RPMI7951 (cell line): ENCODE data around the gene CYP3A5. TPM values are rescaled to one million over a fixed set of nuclear protein-coding genes. Genes with fewer than 3 reads are reported as not detected.
"Not testable (repeated sequence)": the region's sequence is repeated elsewhere in the genome, so short reads cannot be mapped to it uniquely, and the experiment has no call there.

ENCODE experiments used
- DNase-seq: peaks from one replicate; pipeline ENCODE4 v3.0.0-alpha.2; 2012; ENCODE audit warnings: low read depth
- total RNA-seq: library from RNA; depleted of rRNA; stranded (reverse); fragments of >200 nt; shearing (Covaris generic); gene quantifications from 2 replicates; pipeline ENCODE4 v1.2.3, GENCODE V29; 2014

The CYP3A5 gene
- total RNA-seq, 1 experiment from 2014 or later: 0.24 TPM

DNA sequence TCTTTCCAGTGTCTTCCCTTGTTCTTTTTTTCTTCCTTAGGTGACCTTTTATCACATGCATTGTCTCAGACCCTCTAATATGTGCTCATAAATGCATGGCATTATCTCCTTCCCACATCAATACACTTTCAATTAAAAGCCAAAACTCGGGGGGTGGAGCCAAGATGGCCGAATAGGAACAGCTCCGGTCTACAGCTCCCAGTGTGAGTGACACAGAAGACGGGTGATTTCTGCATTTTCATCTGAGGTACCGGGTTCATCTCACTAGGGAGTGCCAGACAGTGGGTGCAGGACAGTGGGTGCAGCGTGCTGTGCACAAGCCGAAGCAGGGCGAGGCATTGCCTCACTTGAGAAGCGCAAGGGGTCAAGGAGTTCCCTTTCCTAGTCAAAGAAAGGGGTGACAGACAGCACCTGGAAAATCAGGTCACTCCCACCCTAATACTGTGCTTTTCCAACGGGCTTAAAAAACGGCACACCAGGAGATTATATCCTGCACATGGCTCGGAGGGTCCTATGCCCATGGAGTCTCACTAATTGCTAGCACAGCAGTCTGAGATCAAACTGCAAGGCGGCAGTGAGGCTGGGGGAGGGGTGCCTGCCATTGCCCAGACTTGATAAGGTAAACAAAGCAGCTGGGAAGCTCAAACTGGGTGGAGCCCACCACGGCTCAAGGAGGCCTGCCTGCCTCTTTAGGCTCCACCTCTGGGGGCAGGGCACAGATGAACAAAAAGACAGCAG is 6.2 kb upstream of the CYP3A5 start:
- not testable (repeated sequence) for DNase-seq

DNA sequence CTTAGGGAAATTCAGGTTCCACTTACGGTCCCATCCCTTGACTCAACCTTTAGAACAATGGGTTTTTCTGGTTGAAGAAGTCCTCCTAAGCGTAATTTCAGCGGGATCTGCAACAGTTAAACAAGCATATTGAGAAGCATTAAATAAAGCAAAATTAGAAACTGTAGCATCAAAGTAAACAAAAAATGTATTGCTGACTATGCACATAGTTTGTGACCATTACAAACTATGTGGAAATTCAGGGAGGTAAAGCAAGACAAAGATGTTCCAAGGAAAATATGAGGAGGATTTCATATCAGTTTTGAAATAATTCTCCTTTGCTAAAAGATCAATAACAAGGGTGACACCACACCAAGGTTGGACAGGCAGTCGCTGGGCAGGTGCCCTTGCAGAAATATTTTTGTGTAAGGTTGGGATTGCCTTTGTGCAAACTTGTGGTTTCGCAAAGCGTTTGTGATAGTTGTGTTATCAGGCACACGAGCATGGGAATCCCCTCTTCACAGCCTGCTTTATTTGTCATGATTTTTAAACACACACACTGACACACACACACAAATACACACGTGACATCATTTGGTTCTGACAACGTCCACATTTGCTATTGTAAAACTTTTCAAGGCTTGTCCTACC is 5.4 kb upstream of the CYP3A5 start:
- no peak for DNase-seq

DNA sequence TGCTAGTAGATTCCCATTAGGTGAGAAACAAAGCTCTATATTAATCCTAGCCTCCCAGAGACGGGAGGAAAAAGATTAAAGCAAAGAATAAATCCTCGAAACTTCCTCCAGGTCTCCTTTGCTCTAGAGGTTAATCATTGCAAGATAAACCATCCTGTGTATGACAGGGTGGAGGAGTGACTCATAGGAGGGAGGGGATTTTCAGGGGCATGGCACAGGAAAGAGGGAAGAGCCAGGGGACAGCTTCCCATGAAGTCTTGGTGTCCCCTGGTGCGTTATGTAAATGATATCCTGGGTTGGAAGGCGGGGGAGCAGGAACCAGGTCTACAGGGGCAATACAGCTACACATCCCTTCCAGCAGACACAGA is 780 bp downstream of the CYP3A5 start:
- DNase-seq: peak; percentile 64

DNA sequence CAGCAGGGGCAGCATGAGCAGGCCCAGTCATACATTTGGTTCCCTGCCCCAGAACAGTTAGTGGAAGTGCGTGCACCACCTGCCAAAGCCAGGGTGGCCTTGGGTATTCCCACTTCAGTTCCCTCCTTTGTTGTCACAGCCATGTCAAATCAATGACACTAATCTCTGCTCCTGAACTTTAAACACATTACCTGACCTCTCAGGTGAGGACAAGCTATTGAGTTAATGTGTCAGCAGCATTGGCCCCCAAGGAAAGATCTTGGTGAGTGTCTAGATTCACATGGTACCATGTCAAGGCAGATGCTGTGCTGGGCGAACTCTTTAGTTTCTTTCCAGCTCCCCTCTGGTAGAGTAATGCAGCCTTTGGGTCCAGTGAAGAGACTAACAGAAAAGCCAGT is 2.1 kb downstream of the CYP3A5 start:
- no peak for DNase-seq

DNA sequence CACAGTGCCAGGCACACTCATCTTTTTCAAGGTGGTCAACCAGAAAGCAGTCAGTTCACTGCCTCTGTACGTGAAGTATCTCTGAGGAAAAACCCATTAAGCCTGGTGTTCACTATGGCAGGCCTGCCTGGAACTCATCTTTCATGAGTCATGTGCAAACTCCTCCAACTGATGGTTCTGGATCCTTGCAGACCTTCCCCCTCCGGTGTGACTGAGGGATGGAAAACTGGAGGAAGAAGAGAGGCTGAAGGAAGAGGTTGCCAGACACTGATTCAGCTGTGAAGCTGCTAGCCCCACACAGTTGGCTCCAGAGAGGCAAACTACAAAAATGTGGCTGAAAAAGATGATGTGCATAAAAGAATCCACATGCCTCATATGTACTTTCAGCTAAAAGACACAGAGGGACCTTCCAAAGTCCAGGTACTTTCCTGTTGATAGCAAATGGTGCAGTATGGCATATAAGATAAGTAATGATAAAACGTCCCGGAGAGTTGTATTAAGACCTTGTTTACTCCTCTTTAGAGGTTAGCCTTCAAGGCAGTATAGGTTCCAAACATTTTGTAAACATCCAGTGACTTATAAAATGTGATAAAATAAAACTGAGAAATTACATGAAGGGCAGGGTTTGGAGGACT is 2.7 kb downstream of the CYP3A5 start:
- no peak for DNase-seq

DNA sequence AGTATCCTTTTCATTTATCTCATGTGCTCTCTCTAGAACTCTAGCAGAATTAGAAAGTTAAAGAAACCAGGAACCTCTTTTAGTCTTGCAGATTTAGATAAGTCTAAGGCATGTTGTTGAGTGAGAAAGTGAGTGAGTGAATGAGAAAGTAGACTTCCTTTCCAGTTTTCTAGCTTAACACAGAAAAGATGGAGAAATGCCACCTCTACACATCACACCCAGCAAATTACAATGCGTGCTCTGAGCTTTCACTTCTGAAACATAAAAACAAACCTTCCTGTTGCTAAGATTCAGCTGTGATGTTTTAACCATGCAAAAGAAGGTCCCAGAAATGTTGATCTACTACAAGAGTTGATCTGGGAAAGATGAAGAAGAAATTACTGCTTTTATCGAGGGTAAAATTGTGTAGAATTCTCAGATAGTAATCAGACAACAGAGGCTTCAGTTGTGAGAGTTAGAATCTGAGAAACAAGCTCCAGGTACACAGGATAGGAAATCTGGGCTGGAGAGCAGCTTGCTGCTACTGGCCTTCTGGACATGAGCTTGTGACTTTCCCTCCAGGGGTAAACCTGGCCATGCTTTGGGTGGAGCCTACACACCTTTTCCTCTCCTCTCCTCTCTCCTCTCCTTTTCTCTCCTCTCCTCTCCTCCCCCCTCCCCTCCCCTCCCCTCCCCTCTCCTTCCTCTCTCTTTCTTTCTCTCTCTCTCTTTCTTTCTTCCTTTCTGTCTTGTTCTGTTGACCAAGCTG is 4.6 kb downstream of the CYP3A5 start:
- DNase-seq: no peak

DNA sequence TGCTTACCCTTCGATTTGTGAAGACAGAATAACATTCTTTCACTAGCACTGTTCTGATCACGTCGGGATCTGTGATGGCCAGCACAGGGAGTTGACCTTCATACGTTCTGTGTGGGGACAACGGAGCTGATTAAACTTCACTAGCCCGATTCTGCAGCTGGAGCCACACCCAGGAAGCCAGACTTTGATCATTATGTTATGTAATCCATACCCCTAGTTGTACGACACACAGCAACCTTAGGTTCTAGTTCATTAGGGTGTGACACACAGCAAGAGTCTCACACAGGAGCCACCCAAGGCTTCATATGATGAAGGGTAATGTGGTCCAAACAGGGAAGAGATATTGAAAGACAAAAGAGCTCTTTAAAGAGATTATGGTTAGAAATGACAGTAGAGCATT is 7.2 kb downstream of the CYP3A5 start:
- no peak for DNase-seq

DNA sequence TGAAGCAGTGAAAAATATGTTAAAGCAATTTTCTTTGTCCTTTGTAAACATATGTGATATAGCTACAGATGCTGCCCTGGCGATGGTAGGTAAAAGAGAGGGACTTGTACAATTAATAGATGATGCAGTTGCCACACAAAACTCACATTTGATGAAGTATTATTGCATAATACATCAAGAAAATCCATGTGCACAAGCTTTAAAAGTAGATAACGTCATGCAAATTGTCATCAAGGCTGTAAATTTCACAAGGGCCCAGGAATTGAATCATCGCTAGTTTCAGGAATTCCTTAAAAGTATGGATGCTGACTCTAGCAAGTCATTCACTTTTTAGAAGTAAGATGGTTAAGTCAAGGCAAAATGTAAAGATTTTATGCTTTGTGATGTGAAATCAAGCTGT is 10.0 kb downstream of the CYP3A5 start:
- no peak for DNase-seq

DNA sequence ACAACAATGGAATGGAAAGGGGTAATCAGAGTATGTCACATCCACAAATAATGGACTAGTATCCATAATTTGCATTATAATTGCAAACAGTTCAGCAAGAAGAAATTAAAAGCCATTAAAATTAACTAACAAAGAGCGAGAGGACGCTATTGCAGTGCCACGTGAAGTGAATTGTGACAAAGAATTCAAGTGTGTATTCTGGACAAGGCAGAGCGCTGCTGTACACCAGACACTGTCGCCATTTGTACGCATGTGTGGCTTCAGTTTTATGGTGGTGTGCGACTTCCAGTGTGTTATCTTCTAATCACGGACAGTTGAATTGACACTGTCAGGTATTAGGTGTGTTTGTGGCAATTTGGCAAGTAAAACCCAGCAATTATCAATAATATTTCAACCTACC is 11.3 kb downstream of the CYP3A5 start:
- DNase-seq: no peak

DNA sequence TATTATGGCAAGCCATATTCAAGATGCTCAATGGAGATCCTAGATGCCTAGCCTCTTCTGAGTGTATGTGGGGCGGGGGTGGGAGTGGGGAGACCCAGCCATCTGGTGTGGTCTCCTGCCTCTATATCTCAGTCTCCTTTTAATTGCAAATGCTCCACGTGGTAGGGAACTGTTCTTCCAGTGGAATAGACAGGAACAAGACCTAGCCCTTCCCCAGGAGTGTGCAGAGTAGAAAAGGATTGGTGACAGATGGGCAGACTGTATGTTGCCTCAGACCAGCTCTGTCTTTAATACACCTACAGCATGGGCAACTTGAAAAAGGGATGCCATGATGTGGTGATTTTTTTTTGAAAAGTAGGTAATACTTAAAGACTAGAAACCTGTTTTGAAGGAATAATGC is 12.6 kb downstream of the CYP3A5 start:
- DNase-seq: no peak

DNA sequence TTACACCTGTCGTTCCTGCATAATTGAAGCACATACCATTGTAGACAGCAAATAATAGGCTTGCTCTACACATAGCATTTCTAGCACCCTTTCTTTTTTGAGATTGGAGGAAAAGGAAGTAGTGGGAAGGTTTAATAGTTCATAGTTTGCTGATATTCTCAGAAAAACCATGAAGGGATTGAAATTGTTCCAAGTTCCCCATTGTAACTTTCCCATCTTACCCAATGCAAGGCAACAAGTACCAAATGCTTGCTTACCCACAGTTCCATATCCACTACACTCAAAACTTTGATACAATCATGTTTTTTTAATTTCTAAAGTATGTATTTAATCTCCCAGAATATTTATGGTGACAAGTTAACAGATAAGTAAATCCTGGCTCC is 13.8 kb downstream of the CYP3A5 start:
- no peak for DNase-seq

DNA sequence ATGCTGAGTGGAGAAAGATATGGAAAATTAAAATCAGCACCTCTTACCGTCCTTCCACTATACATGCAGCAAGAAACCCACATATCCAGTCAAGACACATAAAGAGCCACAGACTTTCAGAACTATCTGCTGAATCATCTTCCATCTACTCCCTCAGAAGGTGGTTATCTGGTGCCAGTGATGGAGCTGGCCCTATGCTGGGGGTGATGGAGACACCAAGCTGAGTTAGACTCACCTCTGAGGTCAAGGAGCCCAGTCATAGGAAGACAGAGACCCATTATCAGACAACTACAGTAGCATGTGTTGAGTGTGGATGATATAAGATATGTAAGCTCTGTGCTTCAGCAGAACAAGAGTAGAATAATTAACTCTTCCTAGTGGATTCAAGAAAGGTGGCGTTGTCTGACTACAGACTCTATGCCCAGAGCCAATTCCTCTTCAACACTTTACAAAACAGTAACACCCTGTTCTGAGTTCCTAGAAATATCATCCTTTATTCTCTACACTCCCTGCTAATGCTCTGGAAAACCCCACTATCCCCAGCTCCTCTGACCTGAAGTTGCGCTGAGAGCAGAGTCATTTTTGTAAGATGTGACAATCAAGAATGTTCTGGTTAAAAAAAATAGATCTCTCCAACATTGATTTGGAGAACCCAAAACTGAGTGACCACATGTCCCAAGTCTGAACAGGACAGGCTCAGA is 14.3 kb downstream of the CYP3A5 start:
- DNase-seq: no peak

DNA sequence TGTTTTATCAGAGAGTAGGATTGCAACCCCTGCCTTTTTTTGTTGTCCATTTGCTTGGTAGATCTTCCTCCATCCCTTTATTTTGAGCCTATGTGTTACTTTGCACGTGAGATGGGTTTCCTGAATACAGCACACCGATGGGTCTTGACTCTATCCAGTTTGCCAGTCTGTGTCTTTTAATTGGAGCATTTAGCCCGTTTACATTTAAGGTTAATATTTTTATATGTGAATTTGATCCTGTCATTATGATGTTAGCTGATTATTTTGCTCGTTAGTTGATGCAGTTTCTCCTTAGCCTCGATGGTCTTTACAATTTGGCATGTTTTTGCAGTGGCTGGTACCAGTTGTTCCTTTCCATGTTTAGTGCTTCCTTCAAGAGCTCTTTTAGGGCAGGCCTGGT is 21.9 kb downstream of the CYP3A5 start:
- DNase-seq: not testable (repeated sequence)

DNA sequence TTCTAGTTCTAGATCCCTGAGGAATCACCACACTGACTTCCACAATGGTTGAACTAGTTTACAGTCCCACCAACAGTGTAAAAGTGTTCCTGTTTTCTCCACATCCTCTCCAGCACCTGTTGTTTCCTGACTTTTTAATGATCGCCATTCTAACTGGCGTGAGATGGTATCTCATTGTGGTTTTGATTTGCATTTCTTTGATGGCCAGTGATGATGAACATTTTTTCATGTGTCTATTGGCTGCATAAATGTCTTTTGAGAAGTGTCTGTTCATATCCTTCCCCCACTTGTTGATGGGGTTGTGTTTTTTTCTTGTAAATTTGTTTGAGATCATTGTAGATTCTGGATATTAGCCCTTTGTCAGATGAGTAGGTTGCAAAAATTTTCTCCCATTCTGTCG is 25.2 kb downstream of the CYP3A5 start:
- not testable (repeated sequence) for DNase-seq

DNA sequence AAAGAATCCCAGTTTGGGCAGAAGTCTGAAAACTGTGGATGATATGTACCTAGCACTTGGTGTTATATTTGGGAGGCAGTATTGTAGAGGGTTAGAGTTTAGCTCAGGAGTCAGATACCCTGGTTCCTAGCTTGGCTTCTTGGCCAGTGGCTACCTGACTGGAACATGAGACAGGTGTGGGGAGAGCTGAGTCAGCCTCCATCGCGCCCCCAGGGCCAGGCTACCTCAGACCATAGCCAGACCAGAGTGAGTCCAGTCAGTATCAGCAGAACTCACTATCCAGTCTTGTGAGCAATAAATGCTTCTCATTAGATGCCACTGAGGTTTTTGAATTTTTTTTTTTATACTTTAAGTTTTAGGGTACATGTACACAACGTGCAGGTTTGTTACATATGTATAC is 26.0 kb downstream of the CYP3A5 start:
- no peak for DNase-seq

DNA sequence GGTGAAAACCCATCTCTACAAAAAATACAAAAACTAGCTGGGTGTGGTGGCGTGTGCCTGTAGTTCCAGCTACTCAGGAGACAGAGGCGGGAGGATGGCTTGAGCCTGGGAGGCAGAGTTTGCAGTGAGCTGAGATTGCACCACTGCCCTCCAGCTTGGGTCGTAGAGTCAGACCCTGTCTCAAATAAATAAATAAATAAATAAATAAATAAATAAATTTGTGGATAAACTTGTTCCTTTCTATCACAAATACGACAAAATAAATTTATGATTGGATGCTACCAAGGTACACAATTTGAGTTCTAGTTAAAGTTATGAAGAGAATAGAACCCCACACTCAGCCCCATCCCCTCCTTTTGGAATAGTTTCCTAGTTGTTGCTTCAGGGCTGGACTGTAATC is 26.5 kb downstream of the CYP3A5 start:
- not testable (repeated sequence) for DNase-seq

DNA sequence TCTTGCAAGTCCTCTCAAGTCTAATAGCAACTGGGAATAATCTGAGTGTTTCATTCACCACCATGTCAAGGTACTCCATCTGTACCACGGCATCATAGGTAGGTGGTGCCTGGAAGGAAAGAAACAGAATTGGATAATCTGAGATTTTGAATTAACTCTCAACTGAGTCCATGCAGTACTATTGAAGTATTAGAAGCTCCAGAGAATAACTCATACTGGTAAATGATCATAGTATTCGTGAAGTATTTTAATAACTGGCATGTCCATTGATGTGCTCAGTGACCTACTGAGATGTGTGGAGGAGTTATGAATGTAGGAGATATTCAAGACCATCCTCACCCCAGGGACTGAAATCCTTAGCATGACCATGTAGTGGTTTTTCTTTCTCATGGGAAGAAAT is 27.1 kb downstream of the CYP3A5 start:
- DNase-seq: no peak

DNA sequence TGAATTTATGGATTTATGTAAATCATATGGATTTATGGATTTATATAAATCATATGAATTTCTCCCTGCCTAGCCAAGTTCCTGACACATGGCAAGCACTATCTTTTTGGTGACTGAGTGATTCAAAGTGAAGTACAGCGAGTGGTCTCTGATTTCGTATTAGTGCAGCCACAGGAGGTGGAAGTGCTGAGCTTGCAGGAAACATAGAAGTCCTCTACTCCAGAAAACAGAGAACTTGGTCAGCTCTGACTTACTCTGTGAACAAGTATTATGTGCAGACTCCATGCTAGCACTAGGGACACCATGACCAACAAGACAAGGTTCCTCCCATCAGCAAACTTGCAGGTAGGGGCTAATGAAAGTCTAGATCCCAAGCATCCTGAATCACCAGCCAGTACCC is 28.5 kb downstream of the CYP3A5 start:
- DNase-seq: no peak

DNA sequence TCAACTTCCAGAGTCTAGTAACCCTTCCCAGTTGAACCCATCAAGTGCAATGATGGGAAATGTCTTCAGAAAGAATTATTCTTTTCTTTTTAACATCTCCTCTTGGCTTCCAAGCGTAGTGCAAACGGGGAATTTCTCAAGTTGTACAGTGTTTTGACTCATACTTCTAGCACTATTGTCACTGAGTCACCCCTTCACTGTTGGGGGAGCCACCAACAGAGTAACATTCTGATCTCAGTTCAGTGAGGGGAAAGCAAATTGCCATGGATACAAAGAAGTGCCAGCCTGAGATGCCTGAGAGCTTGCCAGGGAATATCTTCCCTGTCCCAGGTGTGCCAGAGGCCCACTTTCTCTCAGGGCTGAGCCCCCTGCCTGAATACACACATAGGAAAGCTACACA is 31.0 kb downstream of the CYP3A5 start:
- DNase-seq: no peak

DNA sequence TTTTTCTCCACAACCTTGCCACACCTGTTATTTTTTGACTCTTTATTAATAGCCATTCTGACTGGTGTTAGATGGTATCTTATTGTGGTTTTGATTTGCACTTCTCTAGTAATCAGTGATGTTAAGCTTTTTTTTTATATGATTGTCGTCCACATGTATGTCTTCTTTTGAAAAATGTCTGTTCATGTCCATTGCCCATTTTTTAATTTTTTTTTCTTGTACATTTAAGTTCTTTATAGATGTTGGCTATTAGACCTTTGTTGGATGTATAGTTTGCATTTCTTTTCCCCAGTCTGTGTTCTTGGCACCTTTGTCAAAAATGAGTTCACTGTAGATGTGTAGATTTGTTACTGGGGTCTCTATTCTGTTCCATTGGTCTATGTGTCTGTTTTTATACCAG is 34.2 kb downstream of the CYP3A5 start:
- no peak for DNase-seq

DNA sequence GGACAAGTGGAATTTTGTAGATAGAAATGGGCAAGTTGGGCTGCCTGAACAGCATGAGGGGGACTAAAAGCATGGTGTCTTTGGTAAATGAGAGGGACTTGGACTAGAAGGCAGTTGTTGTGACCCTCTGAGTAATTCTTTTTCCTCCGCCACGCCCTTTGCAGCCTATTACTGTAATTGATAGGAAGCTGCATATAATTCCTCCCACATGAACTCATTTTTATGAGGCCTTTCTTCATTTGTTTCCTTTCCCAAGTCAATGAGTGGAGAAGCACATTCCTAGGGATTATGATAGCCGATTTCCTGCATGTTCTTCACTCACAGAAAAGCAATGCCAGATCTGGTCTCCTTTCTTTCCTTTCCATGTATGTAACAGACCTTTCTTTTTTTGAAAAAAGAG is 35.4 kb downstream of the CYP3A5 start:
- DNase-seq: no peak

DNA sequence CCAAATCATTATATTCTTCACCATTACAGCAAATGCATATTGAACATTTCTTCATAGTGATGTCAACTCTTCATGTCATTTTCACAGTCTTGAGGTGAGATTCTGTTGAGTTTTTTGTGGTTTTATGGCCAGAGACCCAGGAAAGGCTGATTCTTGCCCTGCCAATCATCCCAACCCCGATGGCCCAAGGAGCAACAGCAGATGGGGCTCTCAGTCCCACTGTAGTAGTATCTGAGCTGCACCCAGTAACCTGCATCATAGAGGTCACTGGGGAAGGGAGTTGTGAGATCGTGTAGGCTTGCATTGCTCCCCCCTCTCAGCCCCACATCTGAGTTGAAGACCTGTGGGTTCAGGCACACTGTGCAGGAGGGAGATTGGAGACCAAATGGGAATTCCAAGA is 36.3 kb downstream of the CYP3A5 start:
- no peak for DNase-seq
